K562 (cell line): Measurements from ENCODE around the gene ABCA8. TPM values are rescaled to one million over a fixed set of nuclear protein-coding genes. Genes with fewer than 3 reads are reported as not detected.

Experiments used
- CEBPG ChIP-seq, 3 experiments: fragments of 200-800 bp in 1 of 3; sonication (Bioruptor generic) in 1 of 3; sonication (generic) in 1 of 3; formaldehyde crosslinking in 1 of 3; IDR thresholded peaks in 2 of 3; conservative IDR thresholded peaks in 1 of 3; 2 replicates each; pipeline versions ENCODE4 v1.6.1 to v1.8.0; 2016 to 2022; ENCODE audit warnings: missing compliant biosample characterization in 2 of 3, missing genetic modification characterization in 2 of 3, mild to moderate bottlenecking in 1 of 3, missing genetic modification reagents in 1 of 3
- CREM ChIP-seq: IDR thresholded peaks from 2 replicates; pipeline ENCODE4 v1.6.1; 2014; ENCODE audit warnings: antibody characterized with exemption, low read depth
- E2F3 ChIP-seq: fragments of 250-450 bp; sonication (Bioruptor Pico); IDR thresholded peaks from 2 replicates; pipeline ENCODE4 v1.4.0; 2020; ENCODE audit warnings: mild to moderate bottlenecking
- FOXA3 ChIP-seq, 2 experiments: fragments of 450-650 bp in 1 of 2; sonication (generic) in 1 of 2; formaldehyde crosslinking; IDR thresholded peaks in 1 of 2; conservative IDR thresholded peaks in 1 of 2; 2 replicates each; pipeline versions ENCODE4 v1.4.0 to v1.8.0; 2020 to 2022; ENCODE audit warnings: mild to moderate bottlenecking in 2 of 2, missing genetic modification reagents in 1 of 2
- FOXK1 ChIP-seq: sonication (generic); formaldehyde crosslinking; IDR thresholded peaks from 2 replicates; pipeline ENCODE4 v1.8.0; 2022; ENCODE audit warnings: missing genetic modification reagents, mild to moderate bottlenecking, borderline replicate concordance
- MTA1 ChIP-seq: fragments of 450-650 bp; IDR thresholded peaks from 2 replicates; pipeline ENCODE4 v1.6.1; 2017; ENCODE audit warnings: borderline replicate concordance
- NFIC ChIP-seq: fragments of 450-650 bp; IDR thresholded peaks from 2 replicates; pipeline ENCODE4 v1.6.1; 2017; ENCODE audit warnings: mild to moderate bottlenecking, inconsistent platforms
- NFIX ChIP-seq: fragments of 250-450 bp; sonication (Bioruptor Pico); IDR thresholded peaks from 2 replicates; pipeline ENCODE4 v1.4.0; 2020; ENCODE audit warnings: low read depth, mild to moderate bottlenecking, moderate library complexity
- NR1H2 ChIP-seq: sonication (generic); formaldehyde crosslinking; IDR thresholded peaks from 2 replicates; pipeline ENCODE4 v1.4.0; 2020; ENCODE audit warnings: mild to moderate bottlenecking, missing genetic modification reagents
- NR2C1 ChIP-seq, 2 experiments: fragments of 450-650 bp; IDR thresholded peaks; 2 replicates each; pipeline ENCODE4 v1.6.1; 2017; ENCODE audit warnings: mild to moderate bottlenecking in 2 of 2, antibody characterized with exemption in 1 of 2, inconsistent platforms in 1 of 2, missing compliant biosample characterization in 1 of 2, missing genetic modification characterization in 1 of 2
- SIRT6 ChIP-seq: IDR thresholded peaks from one replicate; pipeline ENCODE4 v1.6.1; 2012; ENCODE audit warnings: low read depth, mild to moderate bottlenecking, control low read depth, inconsistent platforms, low read length, moderate library complexity
- SMAD4 ChIP-seq: fragments of 250-450 bp; sonication (Bioruptor Pico); conservative IDR thresholded peaks from 2 replicates; pipeline ENCODE4 v1.8.0; 2021; ENCODE audit warnings: inconsistent platforms, mild to moderate bottlenecking, moderate library complexity
- SMARCE1 ChIP-seq: fragments of 450-650 bp; IDR thresholded peaks from 2 replicates; pipeline ENCODE4 v1.7.1; 2016; ENCODE audit warnings: mild to moderate bottlenecking
- ZNF282 ChIP-seq: sonication (generic); formaldehyde crosslinking; IDR thresholded peaks from 2 replicates; pipeline ENCODE4 v1.8.1; 2023; ENCODE audit warnings: missing genetic modification reagents
- polyA plus RNA-seq, 8 experiments: library from polyadenylated mRNA; depleted of rRNA in 4 of 8; stranded (reverse) in 5 of 8; unstranded in 3 of 8; fragments of >200 nt; fragmentation: Nextera tagmentation in 2 of 8; fragmentation: Illumina TruSeq in 1 of 8; extraction: Ambion mirVana in 2 of 8; extraction: Trizol in 1 of 8; gene quantifications; 2 replicates each; pipeline versions ENCODE4 v1.2.1 to v1.2.3, GENCODE V29; 2011 to 2014; ENCODE audit warnings: inconsistent platforms in 1 of 8, missing spikeins in 1 of 8
- total RNA-seq, 7 experiments: library from RNA; depleted of rRNA in 6 of 7; stranded (reverse); fragments of >200 nt in 6 of 7; fragmentation: Illumina TruSeq in 2 of 7; extraction: Trizol in 2 of 7; gene quantifications; 2 replicates each; pipeline versions ENCODE4 v1.2.1 to v1.2.3, GENCODE V29; 2011 to 2021; ENCODE audit warnings: low replicate concordance in 1 of 7
- TF ChIP-seq, protein P1 (sequence below): sonication (generic); formaldehyde crosslinking; IDR thresholded peaks from 2 replicates; pipeline ENCODE4 v1.8.1; 2023; ENCODE audit warnings: mild to moderate bottlenecking, missing genetic modification reagents
- TF ChIP-seq, protein P2 (sequence below), 2 experiments: fragments of 450-650 bp; formaldehyde crosslinking in 1 of 2; IDR thresholded peaks; 2 replicates each; pipeline versions ENCODE4 v1.4.0 to v1.6.1; 2014 to 2020; ENCODE audit warnings: mild to moderate bottlenecking in 2 of 2, borderline replicate concordance in 1 of 2, low read depth in 1 of 2
- TF ChIP-seq, protein P3 (sequence below): sonication (generic); formaldehyde crosslinking; IDR thresholded peaks from 2 replicates; pipeline ENCODE4 v1.8.1; 2023; ENCODE audit warnings: mild to moderate bottlenecking, missing genetic modification reagents, moderate library complexity
- TF ChIP-seq, protein P4 (sequence below): fragments of 250-450 bp; sonication (Bioruptor Pico); IDR thresholded peaks from 2 replicates; pipeline ENCODE4 v1.9.0; 2021; ENCODE audit warnings: mild to moderate bottlenecking

ABCA8 gene
- total and polyA plus RNA-seq, 9 of the 15 experiments (the other 6 are each of a cell fraction or from before 2014, with no cell fraction given), result 1.8 to 13.2 (median 12.0) TPM

DNA sequence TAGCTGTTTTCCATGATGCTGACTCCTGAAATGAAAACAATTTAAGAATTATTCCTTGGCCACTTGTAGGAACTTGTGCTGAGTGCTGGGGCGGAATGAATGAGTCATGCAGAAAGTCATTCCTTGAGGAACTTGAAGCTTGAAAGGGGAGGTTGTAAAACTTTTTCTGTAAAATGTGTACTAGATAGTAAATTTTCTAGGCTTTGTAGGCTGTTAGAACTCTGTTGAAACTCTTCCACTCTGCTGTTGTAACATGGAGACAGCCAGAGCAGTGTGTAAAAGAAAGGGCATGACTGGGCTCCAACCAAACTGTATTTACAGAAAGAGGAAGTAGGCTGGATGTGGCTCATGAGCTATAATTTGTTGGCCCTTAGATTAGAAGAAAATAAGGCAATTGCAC lies 46.1 kb downstream of the ABCA8 start (continued):
- no peak for TF ChIP-seq ZNF282 (CRISPR knock-in tag)
- TF ChIP-seq SMARCE1, result peak; percentile 70
- TF ChIP-seq MTA1, result no peak
- no peak for TF ChIP-seq NR2C1 (IDR thresholded peaks at IDR 0.05)
- TF ChIP-seq NR2C1 (tag; IDR thresholded peaks at IDR 0.05), result no peak
- no peak for TF ChIP-seq SIRT6
- no peak for TF ChIP-seq NFIC
- TF ChIP-seq, protein P1, sequence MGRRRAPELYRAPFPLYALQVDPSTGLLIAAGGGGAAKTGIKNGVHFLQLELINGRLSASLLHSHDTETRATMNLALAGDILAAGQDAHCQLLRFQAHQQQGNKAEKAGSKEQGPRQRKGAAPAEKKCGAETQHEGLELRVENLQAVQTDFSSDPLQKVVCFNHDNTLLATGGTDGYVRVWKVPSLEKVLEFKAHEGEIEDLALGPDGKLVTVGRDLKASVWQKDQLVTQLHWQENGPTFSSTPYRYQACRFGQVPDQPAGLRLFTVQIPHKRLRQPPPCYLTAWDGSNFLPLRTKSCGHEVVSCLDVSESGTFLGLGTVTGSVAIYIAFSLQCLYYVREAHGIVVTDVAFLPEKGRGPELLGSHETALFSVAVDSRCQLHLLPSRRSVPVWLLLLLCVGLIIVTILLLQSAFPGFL, result no peak
- TF ChIP-seq, protein P2, sequence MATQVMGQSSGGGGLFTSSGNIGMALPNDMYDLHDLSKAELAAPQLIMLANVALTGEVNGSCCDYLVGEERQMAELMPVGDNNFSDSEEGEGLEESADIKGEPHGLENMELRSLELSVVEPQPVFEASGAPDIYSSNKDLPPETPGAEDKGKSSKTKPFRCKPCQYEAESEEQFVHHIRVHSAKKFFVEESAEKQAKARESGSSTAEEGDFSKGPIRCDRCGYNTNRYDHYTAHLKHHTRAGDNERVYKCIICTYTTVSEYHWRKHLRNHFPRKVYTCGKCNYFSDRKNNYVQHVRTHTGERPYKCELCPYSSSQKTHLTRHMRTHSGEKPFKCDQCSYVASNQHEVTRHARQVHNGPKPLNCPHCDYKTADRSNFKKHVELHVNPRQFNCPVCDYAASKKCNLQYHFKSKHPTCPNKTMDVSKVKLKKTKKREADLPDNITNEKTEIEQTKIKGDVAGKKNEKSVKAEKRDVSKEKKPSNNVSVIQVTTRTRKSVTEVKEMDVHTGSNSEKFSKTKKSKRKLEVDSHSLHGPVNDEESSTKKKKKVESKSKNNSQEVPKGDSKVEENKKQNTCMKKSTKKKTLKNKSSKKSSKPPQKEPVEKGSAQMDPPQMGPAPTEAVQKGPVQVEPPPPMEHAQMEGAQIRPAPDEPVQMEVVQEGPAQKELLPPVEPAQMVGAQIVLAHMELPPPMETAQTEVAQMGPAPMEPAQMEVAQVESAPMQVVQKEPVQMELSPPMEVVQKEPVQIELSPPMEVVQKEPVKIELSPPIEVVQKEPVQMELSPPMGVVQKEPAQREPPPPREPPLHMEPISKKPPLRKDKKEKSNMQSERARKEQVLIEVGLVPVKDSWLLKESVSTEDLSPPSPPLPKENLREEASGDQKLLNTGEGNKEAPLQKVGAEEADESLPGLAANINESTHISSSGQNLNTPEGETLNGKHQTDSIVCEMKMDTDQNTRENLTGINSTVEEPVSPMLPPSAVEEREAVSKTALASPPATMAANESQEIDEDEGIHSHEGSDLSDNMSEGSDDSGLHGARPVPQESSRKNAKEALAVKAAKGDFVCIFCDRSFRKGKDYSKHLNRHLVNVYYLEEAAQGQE (IDR thresholded peaks at IDR 0.05; ENCODE audit: borderline replicate concordance), result no peak
- TF ChIP-seq, protein P2 (CRISPR knock-in tag; IDR thresholded peaks at IDR 0.05; ENCODE audit: low read depth), result no peak
- TF ChIP-seq SMAD4 (CRISPR knock-in tag), result no peak
- no peak for TF ChIP-seq E2F3
- no peak for TF ChIP-seq FOXK1 (CRISPR knock-in tag)
- TF ChIP-seq, protein P3, sequence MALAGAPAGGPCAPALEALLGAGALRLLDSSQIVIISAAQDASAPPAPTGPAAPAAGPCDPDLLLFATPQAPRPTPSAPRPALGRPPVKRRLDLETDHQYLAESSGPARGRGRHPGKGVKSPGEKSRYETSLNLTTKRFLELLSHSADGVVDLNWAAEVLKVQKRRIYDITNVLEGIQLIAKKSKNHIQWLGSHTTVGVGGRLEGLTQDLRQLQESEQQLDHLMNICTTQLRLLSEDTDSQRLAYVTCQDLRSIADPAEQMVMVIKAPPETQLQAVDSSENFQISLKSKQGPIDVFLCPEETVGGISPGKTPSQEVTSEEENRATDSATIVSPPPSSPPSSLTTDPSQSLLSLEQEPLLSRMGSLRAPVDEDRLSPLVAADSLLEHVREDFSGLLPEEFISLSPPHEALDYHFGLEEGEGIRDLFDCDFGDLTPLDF (CRISPR knock-in tag), result no peak
- TF ChIP-seq NFIX (CRISPR knock-in tag), result no peak
- no peak; the same call in 1 of the 2 replicates for TF ChIP-seq CEBPG (CRISPR knock-in tag; IDR thresholded peaks at IDR 0.05)
- 0 out of 4 replicates have a peak, but pooled peaks of 1 of the 2 experiments have one; percentile 55 for TF ChIP-seq CEBPG (tag; conservative IDR thresholded peaks at IDR 0.05 in 1 of 2, IDR thresholded peaks at IDR 0.05 in 1 of 2)
- TF ChIP-seq, protein P4, sequence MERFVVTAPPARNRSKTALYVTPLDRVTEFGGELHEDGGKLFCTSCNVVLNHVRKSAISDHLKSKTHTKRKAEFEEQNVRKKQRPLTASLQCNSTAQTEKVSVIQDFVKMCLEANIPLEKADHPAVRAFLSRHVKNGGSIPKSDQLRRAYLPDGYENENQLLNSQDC (CRISPR knock-in tag), result no peak
- TF ChIP-seq FOXA3 (CRISPR knock-in tag; conservative IDR thresholded peaks at IDR 0.05 in 1 of 2, IDR thresholded peaks at IDR 0.05 in 1 of 2), result no peak
- no peak for TF ChIP-seq NR1H2
- TF ChIP-seq CREM, result no peak
